Peyer's patch (tissue), 4 donors: ENCODE data around the gene IFITM2.
A peak's percentile ranks its signal among the peaks of the same experiment; 100 is the strongest.

Experiments
- POLR2A ChIP-seq, 2 donors: fragments of 450-650 bp; IDR thresholded peaks; one replicate each; pipeline ENCODE4 v1.5.1; 2017; ENCODE audit warnings: antibody characterized with exemption in 2 of 2, mild to moderate bottlenecking in 2 of 2, moderate library complexity in 2 of 2
- TF ChIP-seq, protein P1 (sequence below), 6 experiments: fragments of 450-650 bp in 4 of 6; fragments of 200-600 bp in 2 of 6; sonication (generic) in 1 of 6; IDR thresholded peaks; one replicate each; pipeline ENCODE4 v1.5.1; 2017 to 2019; ENCODE audit warnings: antibody characterized with exemption in 6 of 6, mild to moderate bottlenecking in 3 of 6, moderate library complexity in 1 of 6

DNA sequence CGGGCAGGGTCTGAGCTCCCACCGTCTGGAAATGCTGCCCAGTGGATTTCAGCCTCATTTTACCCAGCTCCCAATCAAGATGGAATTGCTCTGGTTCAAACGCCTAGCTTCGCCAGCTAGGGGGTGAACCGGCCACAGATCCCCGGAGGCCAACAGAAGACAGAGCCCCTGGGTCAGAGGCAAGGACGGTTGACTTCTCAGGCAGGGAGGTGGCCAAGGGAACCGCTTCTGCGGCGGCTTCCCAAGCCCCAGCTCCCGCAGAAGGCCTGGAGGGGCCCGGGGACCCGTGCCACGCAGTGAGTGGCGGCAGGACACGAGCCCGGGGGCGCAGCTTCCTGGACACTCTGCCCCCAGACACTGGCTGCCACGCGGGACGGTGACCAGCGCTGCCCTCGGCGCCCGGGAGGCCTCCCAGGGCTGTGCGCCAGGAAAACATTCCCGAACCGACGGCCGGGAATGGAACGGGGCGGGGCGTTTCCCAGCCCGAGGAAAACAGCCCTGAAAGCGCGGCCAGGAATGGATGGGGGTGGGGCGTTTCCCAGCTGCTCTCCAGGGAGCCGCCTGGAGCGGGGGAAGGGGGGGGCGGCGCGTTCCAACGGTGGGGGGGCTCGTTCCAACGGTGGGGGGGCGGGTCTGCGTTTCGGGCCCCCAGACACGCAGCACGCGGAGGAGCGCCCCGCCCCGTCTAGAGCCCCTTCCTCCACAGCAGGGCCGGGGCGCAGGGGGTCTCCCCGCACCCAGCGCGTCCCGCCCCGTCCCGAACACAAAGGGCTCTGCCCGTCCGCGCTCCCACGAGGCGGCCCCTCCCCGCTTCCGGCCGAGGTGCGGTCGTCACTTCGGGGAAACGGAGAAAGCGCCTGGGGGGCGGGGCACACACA lies 48.2 kb downstream of the IFITM2 start:
- TF ChIP-seq, protein P1, sequence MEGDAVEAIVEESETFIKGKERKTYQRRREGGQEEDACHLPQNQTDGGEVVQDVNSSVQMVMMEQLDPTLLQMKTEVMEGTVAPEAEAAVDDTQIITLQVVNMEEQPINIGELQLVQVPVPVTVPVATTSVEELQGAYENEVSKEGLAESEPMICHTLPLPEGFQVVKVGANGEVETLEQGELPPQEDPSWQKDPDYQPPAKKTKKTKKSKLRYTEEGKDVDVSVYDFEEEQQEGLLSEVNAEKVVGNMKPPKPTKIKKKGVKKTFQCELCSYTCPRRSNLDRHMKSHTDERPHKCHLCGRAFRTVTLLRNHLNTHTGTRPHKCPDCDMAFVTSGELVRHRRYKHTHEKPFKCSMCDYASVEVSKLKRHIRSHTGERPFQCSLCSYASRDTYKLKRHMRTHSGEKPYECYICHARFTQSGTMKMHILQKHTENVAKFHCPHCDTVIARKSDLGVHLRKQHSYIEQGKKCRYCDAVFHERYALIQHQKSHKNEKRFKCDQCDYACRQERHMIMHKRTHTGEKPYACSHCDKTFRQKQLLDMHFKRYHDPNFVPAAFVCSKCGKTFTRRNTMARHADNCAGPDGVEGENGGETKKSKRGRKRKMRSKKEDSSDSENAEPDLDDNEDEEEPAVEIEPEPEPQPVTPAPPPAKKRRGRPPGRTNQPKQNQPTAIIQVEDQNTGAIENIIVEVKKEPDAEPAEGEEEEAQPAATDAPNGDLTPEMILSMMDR (IDR thresholded peaks at IDR 0.05) = no peak
- peak in 1 of 2 donors; percentile 37 for TF ChIP-seq POLR2A (IDR thresholded peaks at IDR 0.05)
